Lung (tissue), 12 donors: ENCODE measurements around the gene CAPN9. TPM values are rescaled to one million over a fixed set of nuclear protein-coding genes. Genes with fewer than 3 reads are reported as not detected.
A peak's percentile ranks its signal among the peaks of the same experiment; 100 is the strongest.
"Not testable (repeated sequence)": the region's sequence is repeated elsewhere in the genome, so short reads cannot be mapped to it uniquely, and the experiment has no call there.

Experiments
- ATAC-seq: fragments of 200-7000 bp; cut with Tn5 transposase; one replicate; pipeline ENCODE4 v1.9.1; 2020; ENCODE audit warnings: moderate number of reproducible peaks; ENCODE audit not compliant: insufficient read depth, low FRiP score
- DNase-seq, 3 donors: peaks; one replicate each; pipeline ENCODE4 v3.0.0-alpha.2; 2013 to 2017
- H3K27ac ChIP-seq, 2 donors: one replicate each; pipeline ENCODE4 v1.5.1; 2013; ENCODE audit warnings: mild to moderate bottlenecking in 2 of 2, moderate library complexity in 2 of 2, control low read depth in 1 of 2, inconsistent platforms in 1 of 2, low read depth in 1 of 2, low read length in 1 of 2
- H3K27me3 ChIP-seq, 3 donors: one replicate each; pipeline ENCODE4 v1.5.1; 2013; ENCODE audit warnings: low read length in 2 of 3; ENCODE audit not compliant: control insufficient read depth in 3 of 3, insufficient read depth in 3 of 3
- H3K36me3 ChIP-seq, 4 donors: one replicate each; pipeline ENCODE4 v1.5.1; 2013; ENCODE audit warnings: low read length in 4 of 4, mild to moderate bottlenecking in 1 of 4, moderate library complexity in 1 of 4; ENCODE audit not compliant: control insufficient read depth in 4 of 4, insufficient read depth in 4 of 4
- H3K4me1 ChIP-seq, 5 donors: one replicate each; pipeline ENCODE4 v1.5.1; 2013; ENCODE audit warnings: low read length in 5 of 5, mild to moderate bottlenecking in 2 of 5, moderate library complexity in 1 of 5; ENCODE audit not compliant: control insufficient read depth in 5 of 5, insufficient read depth in 5 of 5
- H3K4me3 ChIP-seq: one replicate; pipeline ENCODE4 v1.5.1; 2013; ENCODE audit warnings: mild to moderate bottlenecking, control low read depth, moderate library complexity
- H3K9ac ChIP-seq, 2 donors: one replicate each; pipeline ENCODE4 v1.5.1; 2013; ENCODE audit warnings: low read length in 2 of 2, control low read depth in 1 of 2; ENCODE audit not compliant: insufficient read depth in 1 of 2
- H3K9me3 ChIP-seq, 4 donors: one replicate each; pipeline ENCODE4 v1.5.1; 2013; ENCODE audit warnings: low read length in 3 of 4, mild to moderate bottlenecking in 1 of 4, moderate library complexity in 1 of 4; ENCODE audit not compliant: control insufficient read depth in 4 of 4, insufficient read depth in 3 of 4
- WGBS, 2 donors: extraction: QIAGEN DNeasy Blood & Tissue Kit; methylation state at CpG; one replicate each; pipeline ENCODE4 v1.1.7; 2013; 5-methylcytosine and 5-hydroxymethylcytosine counted together
- polyA plus RNA-seq, 2 donors: library from polyadenylated mRNA; stranded (reverse); fragments of 200-250 nt; gene quantifications; one replicate each; pipeline ENCODE4 v1.2.1, GENCODE V29; 2013
- total RNA-seq, 2 donors: library from RNA; depleted of rRNA in 1 of 2; stranded (reverse); fragments of >200 nt in 1 of 2; gene quantifications; one replicate each; pipeline ENCODE4 v1.2.1, GENCODE V29; 2014 to 2021
- TF ChIP-seq, protein P1 (sequence below): IDR thresholded peaks from 2 replicates; pipeline ENCODE4 v1.5.1; 2012; ENCODE audit warnings: mild to moderate bottlenecking; ENCODE audit errors: control extremely low read depth, extremely low read depth
- donor health status: control.
- donor health status: control.
- donor health status: Bipolar disorder and iron deficiency.
- donor health status: healthy.
- donor health status: DM: yes; HTN: yes; CAD: no.

The CAPN9 gene
- total and polyA plus RNA-seq, 4 donors = 2.2 to 13.2 (median 7.6) TPM

DNA sequence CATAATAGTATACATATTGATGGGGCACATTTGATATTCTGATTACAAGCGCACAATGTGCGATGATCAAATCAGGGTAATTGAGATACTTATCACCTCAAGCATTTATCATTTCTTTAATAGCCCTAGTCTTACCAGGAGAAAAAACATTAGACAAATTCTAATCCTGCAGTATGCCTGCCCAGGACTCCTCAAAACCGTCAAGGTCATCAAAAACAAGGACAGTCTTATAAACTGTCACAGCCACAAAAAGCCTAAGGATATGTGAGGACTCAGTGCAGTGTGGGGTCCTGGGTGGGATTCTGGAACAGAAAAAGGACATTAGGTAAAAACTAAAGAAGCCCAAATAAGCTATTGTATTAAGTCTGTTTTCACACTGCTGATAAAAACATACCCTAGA, 19.1 kb downstream of the CAPN9 start:
- ATAC-seq (no peak), DNase-seq (no peak)
- Histone ChIP-seq H3K4me1 (peaks cover 0 to 12% (median 4%) of the 10 kb centered on the region in 5 donors), H3K27ac (no peak overlapping the region), H3K9me3 (peaks cover 0 to 4% (median 1%) of the 10 kb centered on the region in 4 donors), H3K4me3 (no peak overlapping the region), H3K9ac (no peak overlapping the region), H3K27me3 (no peaks in the 10 kb centered on the region), H3K36me3 (no peaks in the 10 kb centered on the region)
- TF ChIP-seq, protein P1, sequence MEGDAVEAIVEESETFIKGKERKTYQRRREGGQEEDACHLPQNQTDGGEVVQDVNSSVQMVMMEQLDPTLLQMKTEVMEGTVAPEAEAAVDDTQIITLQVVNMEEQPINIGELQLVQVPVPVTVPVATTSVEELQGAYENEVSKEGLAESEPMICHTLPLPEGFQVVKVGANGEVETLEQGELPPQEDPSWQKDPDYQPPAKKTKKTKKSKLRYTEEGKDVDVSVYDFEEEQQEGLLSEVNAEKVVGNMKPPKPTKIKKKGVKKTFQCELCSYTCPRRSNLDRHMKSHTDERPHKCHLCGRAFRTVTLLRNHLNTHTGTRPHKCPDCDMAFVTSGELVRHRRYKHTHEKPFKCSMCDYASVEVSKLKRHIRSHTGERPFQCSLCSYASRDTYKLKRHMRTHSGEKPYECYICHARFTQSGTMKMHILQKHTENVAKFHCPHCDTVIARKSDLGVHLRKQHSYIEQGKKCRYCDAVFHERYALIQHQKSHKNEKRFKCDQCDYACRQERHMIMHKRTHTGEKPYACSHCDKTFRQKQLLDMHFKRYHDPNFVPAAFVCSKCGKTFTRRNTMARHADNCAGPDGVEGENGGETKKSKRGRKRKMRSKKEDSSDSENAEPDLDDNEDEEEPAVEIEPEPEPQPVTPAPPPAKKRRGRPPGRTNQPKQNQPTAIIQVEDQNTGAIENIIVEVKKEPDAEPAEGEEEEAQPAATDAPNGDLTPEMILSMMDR = no peak
- WGBS, 2 donors = 90 to 92% methylated on average over 3 of the region's 3 CpGs

DNA sequence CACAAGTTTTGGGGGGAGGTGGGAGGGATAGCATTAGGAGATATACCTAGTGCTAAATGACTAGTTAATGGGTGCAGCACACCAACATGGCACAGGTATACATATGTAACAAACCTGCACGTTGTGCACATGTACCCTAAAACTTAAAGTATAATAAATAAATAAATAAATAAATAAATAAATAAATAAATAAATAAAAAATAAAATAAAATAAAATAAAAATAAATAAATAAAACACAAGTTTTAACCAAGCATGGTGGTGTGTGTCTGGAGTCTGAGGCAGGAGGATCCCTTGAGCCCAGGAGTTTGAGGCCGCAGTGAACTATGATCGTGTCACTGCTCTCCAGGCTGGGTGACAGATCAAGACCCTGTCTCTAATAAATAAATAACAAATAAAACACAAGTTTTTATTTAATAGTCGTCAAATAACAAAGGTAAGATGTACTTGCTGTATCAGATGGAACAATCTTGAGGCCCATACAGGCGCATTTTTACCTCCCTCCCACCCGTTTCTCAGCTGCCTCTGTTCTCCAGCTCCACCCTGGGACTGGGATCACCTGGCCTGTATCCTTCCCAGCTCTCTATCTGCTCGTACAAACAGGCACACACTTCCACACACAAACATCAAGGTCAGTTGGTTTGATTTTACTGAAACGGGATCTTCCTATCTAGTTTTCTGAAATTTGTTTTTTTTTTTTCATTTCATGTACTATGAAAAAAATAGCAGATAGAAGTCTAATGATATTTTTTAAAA, 20.8 kb downstream of the CAPN9 start:
- DNase-seq, H3K36me3 ChIP-seq, H3K9me3 ChIP-seq, H3K27me3 ChIP-seq, H3K4me3 ChIP-seq, H3K27ac ChIP-seq, H3K9ac ChIP-seq, ATAC-seq: not testable (repeated sequence)
- 85 to 87% methylated on average over 8 of the region's 8 CpGs for WGBS, 2 donors
- peaks cover 0 to 12% (median 6%) of the 10 kb centered on the region in 5 donors for H3K4me1 ChIP-seq

DNA sequence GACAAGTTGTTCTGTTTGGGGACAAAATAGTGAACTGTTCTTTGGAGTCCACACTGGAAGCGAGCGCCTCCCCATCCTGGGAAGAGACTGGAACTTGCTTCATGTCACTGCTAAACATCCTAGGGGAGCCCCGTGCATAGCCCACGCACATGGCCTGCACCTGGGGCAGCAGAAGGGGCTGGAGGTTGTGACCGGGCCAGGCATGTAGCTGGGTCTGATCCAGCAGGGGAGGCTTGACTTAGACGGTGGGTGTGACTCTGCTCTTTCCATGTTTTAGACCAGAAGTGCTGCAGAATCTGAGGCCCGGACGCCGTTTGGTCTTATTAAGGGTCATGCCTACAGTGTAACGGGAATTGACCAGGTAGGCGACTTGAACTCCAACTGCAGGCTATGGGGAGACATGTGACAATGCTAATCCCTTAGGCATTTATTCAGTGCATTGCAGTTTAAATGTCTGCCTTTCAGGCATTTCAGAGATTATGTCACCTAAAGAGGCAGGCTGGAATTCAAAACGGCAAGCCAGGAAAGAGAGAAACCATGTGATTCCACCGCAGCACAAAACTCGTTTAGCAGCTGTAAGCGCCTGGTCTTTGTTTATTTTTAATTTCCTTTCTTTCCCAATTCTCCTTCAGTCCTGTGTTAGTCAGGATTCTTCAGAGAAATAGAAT, 21.8 kb downstream of the CAPN9 start:
- H3K27me3 ChIP-seq = no peaks in the 10 kb centered on the region
- H3K27ac ChIP-seq = peak overlapping the region in 1 of 2 donors; percentile 75
- 56 to 66% methylated on average over 15 of the region's 15 CpGs for WGBS, 2 donors
- H3K36me3 ChIP-seq = no peaks in the 10 kb centered on the region
- TF ChIP-seq, protein P1 = no peak
- peaks cover 0 to 12% (median 7%) of the 10 kb centered on the region in 5 donors for H3K4me1 ChIP-seq
- DNase-seq (peak; percentile 73 to 95 (median 93)), ATAC-seq (no peak)
- no peak overlapping the region for H3K4me3 ChIP-seq
- H3K9me3 ChIP-seq = peaks cover 0 to 4% (median 0%) of the 10 kb centered on the region in 4 donors
- peak overlapping the region in 1 of 2 donors; percentile 50 for H3K9ac ChIP-seq

DNA sequence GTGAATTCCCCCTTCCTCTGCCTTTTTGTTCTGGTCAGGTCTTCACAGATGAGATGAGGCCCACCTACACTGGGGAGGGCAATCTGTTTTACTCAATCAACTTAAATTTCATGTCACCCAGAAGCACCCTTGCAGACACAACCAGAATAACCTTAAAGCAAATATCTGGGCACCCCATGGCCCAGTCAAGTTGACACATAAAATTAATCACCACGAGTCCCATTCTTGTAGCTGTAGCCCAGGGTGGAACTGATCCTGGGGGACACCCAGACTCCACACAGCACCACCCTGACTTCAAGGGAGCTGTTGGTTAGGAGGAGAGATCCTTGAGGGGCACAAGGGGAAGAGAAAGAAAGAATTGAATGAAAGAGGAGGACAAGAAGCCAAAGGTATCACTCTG, 23.1 kb downstream of the CAPN9 start:
- DNase-seq (no peak), ATAC-seq (no peak)
- Histone ChIP-seq H3K36me3 (no peaks in the 10 kb centered on the region), H3K27me3 (no peaks in the 10 kb centered on the region), H3K4me1 (peaks cover 0 to 12% (median 7%) of the 10 kb centered on the region in 5 donors), H3K27ac (peak overlapping the region in 1 of 2 donors; percentile 40), H3K4me3 (no peak overlapping the region), H3K9me3 (peaks cover 0 to 4% (median 0%) of the 10 kb centered on the region in 4 donors), H3K9ac (no peak overlapping the region)
- TF ChIP-seq, protein P1 = no peak
- 88 to 100% methylated on average over 1 of the region's 1 CpG for WGBS, 2 donors
